Astrocyte (in vitro differentiated cells and primary cell): ENCODE results near the gene RNGTT. TPM values are rescaled to one million over a fixed set of nuclear protein-coding genes. Genes with fewer than 3 reads are reported as not detected.

Source experiments
- DNase-seq: peaks from one replicate; pipeline ENCODE4 v3.0.0-alpha.2; 2010; ENCODE audit warnings: low read depth
- FAIRE-seq: peaks from 2 replicates; lab custom pipeline; 2011; peaks lifted over from hg19 to GRCh38; lab: Jason Lieb, UNC
- H2AFZ ChIP-seq: 2 replicates; pipeline ENCODE4 v1.6.0; 2012; ENCODE audit warnings: low read depth, low read length, inconsistent platforms
- H3K27ac ChIP-seq: 2 replicates; pipeline ENCODE4 v1.5.1; 2011; ENCODE audit warnings: low read depth, low read length, inconsistent platforms
- H3K27me3 ChIP-seq: 2 replicates; pipeline ENCODE4 v1.6.0; 2011; ENCODE audit warnings: low read length, inconsistent platforms; ENCODE audit not compliant: insufficient read depth
- H3K36me3 ChIP-seq: 2 replicates; pipeline ENCODE4 v1.5.1; 2011; ENCODE audit warnings: low read length, inconsistent platforms; ENCODE audit not compliant: insufficient read depth
- H3K4me1 ChIP-seq: 2 replicates; pipeline ENCODE4 v1.5.1; 2011; ENCODE audit warnings: low read length, inconsistent platforms; ENCODE audit not compliant: insufficient read depth
- H3K4me2 ChIP-seq: 2 replicates; pipeline ENCODE4 v1.6.0; 2012; ENCODE audit warnings: low read length, inconsistent platforms
- H3K4me3 ChIP-seq: 2 replicates; pipeline ENCODE4 v1.5.1; 2011; ENCODE audit warnings: low read depth, mild to moderate bottlenecking, low read length, inconsistent platforms; ENCODE audit not compliant: insufficient read depth
- H3K79me2 ChIP-seq: 2 replicates; pipeline ENCODE4 v1.6.0; 2012; ENCODE audit warnings: mild to moderate bottlenecking, low read length, inconsistent platforms; ENCODE audit not compliant: insufficient read depth
- H3K9ac ChIP-seq: 2 replicates; pipeline ENCODE4 v1.6.0; 2012; ENCODE audit warnings: mild to moderate bottlenecking, low read length, inconsistent platforms
- H3K9me3 ChIP-seq: 2 replicates; pipeline ENCODE4 v1.5.1; 2012; ENCODE audit warnings: low read depth, mild to moderate bottlenecking, low read length, inconsistent platforms; ENCODE audit not compliant: insufficient read depth
- H4K20me1 ChIP-seq: 2 replicates; pipeline ENCODE4 v1.6.0; 2012; ENCODE audit warnings: low read length, inconsistent platforms; ENCODE audit not compliant: insufficient read depth
- H3K27ac Mint-ChIP-seq: one replicate; pipeline ENCODE4 v1.8.0; 2021; ENCODE audit warnings: mild to moderate bottlenecking, mixed read lengths; ENCODE audit not compliant: unreplicated experiment
- H3K27me3 Mint-ChIP-seq: one replicate; pipeline ENCODE4 v1.8.0; 2021; ENCODE audit warnings: low read depth, mixed read lengths; ENCODE audit not compliant: unreplicated experiment
- H3K36me3 Mint-ChIP-seq: one replicate; pipeline ENCODE4 v1.8.0; 2021; ENCODE audit warnings: low read depth, mixed read lengths; ENCODE audit not compliant: unreplicated experiment
- H3K4me1 Mint-ChIP-seq: one replicate; pipeline ENCODE4 v1.8.0; 2021; ENCODE audit warnings: low read depth, mixed read lengths; ENCODE audit not compliant: unreplicated experiment
- H3K4me3 Mint-ChIP-seq: one replicate; pipeline ENCODE4 v1.8.0; 2021; ENCODE audit warnings: mild to moderate bottlenecking, moderate library complexity, mixed read lengths; ENCODE audit not compliant: unreplicated experiment
- H3K9me3 Mint-ChIP-seq: one replicate; pipeline ENCODE4 v1.8.0; 2021; ENCODE audit warnings: mild to moderate bottlenecking, mixed read lengths; ENCODE audit not compliant: unreplicated experiment
- EZH2 ChIP-seq: IDR thresholded peaks from 2 replicates; pipeline ENCODE4 v1.6.1; 2012; ENCODE audit warnings: mild to moderate bottlenecking, low read length, inconsistent platforms; ENCODE audit not compliant: insufficient read depth
- total RNA-seq: library from RNA; stranded (reverse); gene quantifications from 2 replicates; pipeline ENCODE4 v1.2.1, GENCODE V29; 2021
- TF ChIP-seq, protein P1 (sequence below): IDR thresholded peaks from 2 replicates; pipeline ENCODE4 v1.5.1; 2011; ENCODE audit warnings: low read depth, mild to moderate bottlenecking, inconsistent platforms, low read length, moderate library complexity; ENCODE audit not compliant: insufficient read depth

RNGTT gene
- total RNA-seq, 1 donor from 2014 or later = 16.0 TPM

DNA sequence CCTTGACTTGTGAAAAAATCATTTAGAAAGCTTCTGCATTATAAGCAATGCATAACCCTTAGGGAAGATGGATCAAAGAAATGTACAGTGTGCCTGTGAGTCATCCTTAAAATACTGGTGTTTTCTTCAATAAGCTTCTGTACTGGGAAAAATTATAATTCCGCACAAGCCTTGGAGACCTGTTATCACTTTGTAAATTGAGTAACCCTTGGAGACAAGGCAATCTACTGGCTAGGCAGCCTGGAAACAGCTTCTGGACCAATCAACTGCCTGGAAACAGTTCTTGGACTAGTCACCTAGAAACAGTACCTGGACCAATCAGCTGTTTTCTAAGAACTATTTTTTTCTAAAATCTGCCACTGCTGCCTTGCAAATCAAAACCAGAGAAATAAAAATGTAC lies 25.8 kb upstream of the RNGTT start:
- Histone ChIP-seq H3K79me2 (no peaks in the 10 kb centered on the region), H3K4me1 (no peaks in the 10 kb centered on the region), H2AFZ (no peak overlapping the region), H4K20me1 (no peaks in the 10 kb centered on the region), H3K27me3 (no peaks in the 10 kb centered on the region), H3K4me3 (no peak overlapping the region), H3K27ac (no peak overlapping the region), H3K9me3 (no peaks in the 10 kb centered on the region), H3K9ac (no peak overlapping the region), H3K36me3 (no peaks in the 10 kb centered on the region), H3K4me2 (no peak overlapping the region)
- no peak for TF ChIP-seq EZH2
- TF ChIP-seq, protein P1, sequence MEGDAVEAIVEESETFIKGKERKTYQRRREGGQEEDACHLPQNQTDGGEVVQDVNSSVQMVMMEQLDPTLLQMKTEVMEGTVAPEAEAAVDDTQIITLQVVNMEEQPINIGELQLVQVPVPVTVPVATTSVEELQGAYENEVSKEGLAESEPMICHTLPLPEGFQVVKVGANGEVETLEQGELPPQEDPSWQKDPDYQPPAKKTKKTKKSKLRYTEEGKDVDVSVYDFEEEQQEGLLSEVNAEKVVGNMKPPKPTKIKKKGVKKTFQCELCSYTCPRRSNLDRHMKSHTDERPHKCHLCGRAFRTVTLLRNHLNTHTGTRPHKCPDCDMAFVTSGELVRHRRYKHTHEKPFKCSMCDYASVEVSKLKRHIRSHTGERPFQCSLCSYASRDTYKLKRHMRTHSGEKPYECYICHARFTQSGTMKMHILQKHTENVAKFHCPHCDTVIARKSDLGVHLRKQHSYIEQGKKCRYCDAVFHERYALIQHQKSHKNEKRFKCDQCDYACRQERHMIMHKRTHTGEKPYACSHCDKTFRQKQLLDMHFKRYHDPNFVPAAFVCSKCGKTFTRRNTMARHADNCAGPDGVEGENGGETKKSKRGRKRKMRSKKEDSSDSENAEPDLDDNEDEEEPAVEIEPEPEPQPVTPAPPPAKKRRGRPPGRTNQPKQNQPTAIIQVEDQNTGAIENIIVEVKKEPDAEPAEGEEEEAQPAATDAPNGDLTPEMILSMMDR = no peak
- H3K27me3 Mint-ChIP-seq = no peaks in the 10 kb centered on the region
- no peaks in the 10 kb centered on the region for H3K36me3 Mint-ChIP-seq
- no peak for FAIRE-seq
- peak; percentile 51 for DNase-seq
- H3K27ac Mint-ChIP-seq = no peak overlapping the region
- H3K9me3 Mint-ChIP-seq = no peaks in the 10 kb centered on the region
- H3K4me1 Mint-ChIP-seq = peaks cover 4% of the 10 kb centered on the region
- no peak overlapping the region for H3K4me3 Mint-ChIP-seq

DNA sequence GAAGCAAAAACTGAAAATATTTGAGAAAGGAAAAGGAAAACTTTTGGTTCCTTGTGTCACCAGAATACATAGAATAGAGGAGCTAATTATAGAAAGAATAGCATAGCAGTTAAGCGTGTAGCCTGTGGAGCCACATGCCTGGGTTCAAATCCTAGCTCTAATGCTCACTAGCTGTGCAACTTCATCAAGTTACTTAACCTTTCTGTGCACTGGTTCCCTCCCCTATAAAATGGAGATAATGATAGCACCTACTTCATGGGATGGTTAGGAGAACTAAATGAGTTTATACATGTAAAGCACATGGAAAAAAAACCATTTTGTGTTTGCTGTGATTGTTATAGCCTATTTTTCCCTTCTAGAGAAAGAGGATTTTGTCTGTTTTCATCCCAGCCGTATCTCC lies 24.5 kb upstream of the RNGTT start:
- no peaks in the 10 kb centered on the region for H3K27me3 Mint-ChIP-seq
- no peak overlapping the region for H3K9ac ChIP-seq
- no peak for DNase-seq
- H3K36me3 ChIP-seq = no peaks in the 10 kb centered on the region
- H3K9me3 ChIP-seq = no peaks in the 10 kb centered on the region
- no peak for FAIRE-seq
- no peaks in the 10 kb centered on the region for H3K9me3 Mint-ChIP-seq
- H3K4me1 Mint-ChIP-seq = peaks cover 4% of the 10 kb centered on the region
- no peaks in the 10 kb centered on the region for H3K36me3 Mint-ChIP-seq
- TF ChIP-seq EZH2 = no peak
- TF ChIP-seq, protein P1 = no peak
- no peak overlapping the region for H2AFZ ChIP-seq
- H4K20me1 ChIP-seq = no peaks in the 10 kb centered on the region
- H3K27ac ChIP-seq = no peak overlapping the region
- no peak overlapping the region for H3K27ac Mint-ChIP-seq
- no peak overlapping the region for H3K4me3 ChIP-seq
- H3K4me2 ChIP-seq = no peak overlapping the region
- H3K4me1 ChIP-seq = no peaks in the 10 kb centered on the region
- H3K4me3 Mint-ChIP-seq = no peak overlapping the region
- H3K79me2 ChIP-seq = no peaks in the 10 kb centered on the region
- H3K27me3 ChIP-seq = no peaks in the 10 kb centered on the region

DNA sequence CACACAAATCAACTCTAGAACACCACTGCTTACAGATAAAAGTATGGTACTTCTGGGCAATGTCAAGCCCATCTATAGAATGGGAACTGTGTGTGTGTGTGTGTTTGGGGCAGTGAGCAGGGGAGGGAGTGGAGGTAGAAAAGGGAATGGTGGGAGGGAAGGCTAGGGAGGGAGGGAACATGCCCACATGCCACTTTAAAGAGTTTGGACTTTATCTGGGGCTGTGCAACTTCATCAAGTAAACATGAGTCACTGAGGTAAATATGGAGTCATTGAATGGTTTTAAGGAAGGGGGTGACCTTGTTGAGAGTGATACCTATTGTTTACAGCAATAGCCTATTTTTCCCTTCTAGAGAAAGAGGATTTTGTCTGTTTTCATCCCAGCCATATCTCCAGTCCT lies 22.5 kb upstream of the RNGTT start:
- H3K9me3 Mint-ChIP-seq = no peaks in the 10 kb centered on the region
- no peaks in the 10 kb centered on the region for H4K20me1 ChIP-seq
- H2AFZ ChIP-seq = no peak overlapping the region
- no peak overlapping the region for H3K4me2 ChIP-seq
- no peaks in the 10 kb centered on the region for H3K36me3 Mint-ChIP-seq
- H3K4me1 Mint-ChIP-seq = peaks cover 4% of the 10 kb centered on the region
- H3K27me3 Mint-ChIP-seq = no peaks in the 10 kb centered on the region
- H3K9me3 ChIP-seq = no peaks in the 10 kb centered on the region
- no peak overlapping the region for H3K9ac ChIP-seq
- H3K27ac ChIP-seq = no peak overlapping the region
- no peak overlapping the region for H3K4me3 ChIP-seq
- FAIRE-seq = no peak
- no peak for DNase-seq
- no peaks in the 10 kb centered on the region for H3K79me2 ChIP-seq
- TF ChIP-seq, protein P1 = no peak
- no peak for TF ChIP-seq EZH2
- no peaks in the 10 kb centered on the region for H3K4me1 ChIP-seq
- no peaks in the 10 kb centered on the region for H3K27me3 ChIP-seq
- no peak overlapping the region for H3K27ac Mint-ChIP-seq
- no peak overlapping the region for H3K4me3 Mint-ChIP-seq
- no peaks in the 10 kb centered on the region for H3K36me3 ChIP-seq
